ENCODE results near the gene NTF3.

GRCh38 chr12:5433081-5433844, 1.4 kb downstream of the NTF3 start:
- TF ChIP-seq, protein P1, sequence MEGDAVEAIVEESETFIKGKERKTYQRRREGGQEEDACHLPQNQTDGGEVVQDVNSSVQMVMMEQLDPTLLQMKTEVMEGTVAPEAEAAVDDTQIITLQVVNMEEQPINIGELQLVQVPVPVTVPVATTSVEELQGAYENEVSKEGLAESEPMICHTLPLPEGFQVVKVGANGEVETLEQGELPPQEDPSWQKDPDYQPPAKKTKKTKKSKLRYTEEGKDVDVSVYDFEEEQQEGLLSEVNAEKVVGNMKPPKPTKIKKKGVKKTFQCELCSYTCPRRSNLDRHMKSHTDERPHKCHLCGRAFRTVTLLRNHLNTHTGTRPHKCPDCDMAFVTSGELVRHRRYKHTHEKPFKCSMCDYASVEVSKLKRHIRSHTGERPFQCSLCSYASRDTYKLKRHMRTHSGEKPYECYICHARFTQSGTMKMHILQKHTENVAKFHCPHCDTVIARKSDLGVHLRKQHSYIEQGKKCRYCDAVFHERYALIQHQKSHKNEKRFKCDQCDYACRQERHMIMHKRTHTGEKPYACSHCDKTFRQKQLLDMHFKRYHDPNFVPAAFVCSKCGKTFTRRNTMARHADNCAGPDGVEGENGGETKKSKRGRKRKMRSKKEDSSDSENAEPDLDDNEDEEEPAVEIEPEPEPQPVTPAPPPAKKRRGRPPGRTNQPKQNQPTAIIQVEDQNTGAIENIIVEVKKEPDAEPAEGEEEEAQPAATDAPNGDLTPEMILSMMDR (IDR thresholded peaks at IDR 0.05) = no peak
- no peak for TF ChIP-seq NFIC (IDR thresholded peaks at IDR 0.05; ENCODE audit: borderline replicate concordance)
- TF ChIP-seq RFX5 (IDR thresholded peaks at IDR 0.05; ENCODE audit: low read length) = no peak
- TF ChIP-seq MXI1 (IDR thresholded peaks at IDR 0.05; ENCODE audit: low read depth, low read length) = no peak
- no peak for TF ChIP-seq MAX (IDR thresholded peaks at IDR 0.05; ENCODE audit: low read depth)
- TF ChIP-seq EZH2phosphoT487 (IDR thresholded peaks at IDR 0.05; ENCODE audit: borderline replicate concordance, low read depth) = peak; percentile 79; the same call in 1 of the 2 replicates
- no peak for TF ChIP-seq RAD21 (IDR thresholded peaks at IDR 0.05; ENCODE audit: low read length)
- TF ChIP-seq, protein P2, sequence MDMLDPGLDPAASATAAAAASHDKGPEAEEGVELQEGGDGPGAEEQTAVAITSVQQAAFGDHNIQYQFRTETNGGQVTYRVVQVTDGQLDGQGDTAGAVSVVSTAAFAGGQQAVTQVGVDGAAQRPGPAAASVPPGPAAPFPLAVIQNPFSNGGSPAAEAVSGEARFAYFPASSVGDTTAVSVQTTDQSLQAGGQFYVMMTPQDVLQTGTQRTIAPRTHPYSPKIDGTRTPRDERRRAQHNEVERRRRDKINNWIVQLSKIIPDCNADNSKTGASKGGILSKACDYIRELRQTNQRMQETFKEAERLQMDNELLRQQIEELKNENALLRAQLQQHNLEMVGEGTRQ (IDR thresholded peaks at IDR 0.05; ENCODE audit: borderline replicate concordance, low read depth, low read length) = no peak
- TF ChIP-seq GABPA (IDR thresholded peaks at IDR 0.05; ENCODE audit: low read depth) = no peak
- TF ChIP-seq FOSL2 (IDR thresholded peaks at IDR 0.05; ENCODE audit: borderline replicate concordance, low read depth) = no peak
